ENCODE data around the gene KAZN.
"Not testable (repeated sequence)": the region's sequence is repeated elsewhere in the genome, so short reads cannot be mapped to it uniquely, and the experiment has no call there.

Gene KAZN

DNA sequence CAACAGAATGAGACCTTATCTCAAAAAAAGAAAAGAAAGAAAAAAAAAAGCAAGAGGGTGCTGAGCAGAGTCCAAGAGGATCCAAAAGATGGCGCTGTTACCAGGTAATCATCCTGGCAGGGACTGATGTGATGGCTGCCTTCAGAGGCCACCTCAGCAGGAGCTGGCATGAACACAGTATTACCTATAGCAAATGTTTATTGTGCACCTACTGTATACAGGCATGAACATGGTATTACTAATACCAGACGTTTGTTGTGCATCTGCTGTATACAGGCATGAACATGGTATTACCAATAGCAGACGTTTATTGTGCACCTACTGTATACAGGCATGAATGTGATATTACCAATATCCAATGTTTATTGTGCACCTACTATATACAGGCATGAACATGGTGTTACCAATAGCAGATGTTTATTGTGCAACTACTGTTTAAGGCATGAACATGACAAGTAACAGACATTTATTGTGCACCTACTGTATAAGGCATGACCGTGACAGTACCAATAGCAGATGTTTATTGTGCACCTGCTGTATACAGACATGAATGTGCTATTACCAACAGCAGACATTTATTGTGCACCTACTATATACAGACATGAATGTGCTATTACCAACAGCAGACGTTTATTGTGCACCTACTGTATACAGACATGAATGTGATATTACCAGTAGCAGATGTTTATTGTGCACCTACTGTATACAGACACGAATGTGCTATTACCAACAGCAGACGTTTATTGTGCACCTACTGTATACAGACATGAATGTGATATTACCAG lies 439.9 kb downstream of the KAZN start:
- DNase-seq (ENCODE audit: low read depth) = no peak

DNA sequence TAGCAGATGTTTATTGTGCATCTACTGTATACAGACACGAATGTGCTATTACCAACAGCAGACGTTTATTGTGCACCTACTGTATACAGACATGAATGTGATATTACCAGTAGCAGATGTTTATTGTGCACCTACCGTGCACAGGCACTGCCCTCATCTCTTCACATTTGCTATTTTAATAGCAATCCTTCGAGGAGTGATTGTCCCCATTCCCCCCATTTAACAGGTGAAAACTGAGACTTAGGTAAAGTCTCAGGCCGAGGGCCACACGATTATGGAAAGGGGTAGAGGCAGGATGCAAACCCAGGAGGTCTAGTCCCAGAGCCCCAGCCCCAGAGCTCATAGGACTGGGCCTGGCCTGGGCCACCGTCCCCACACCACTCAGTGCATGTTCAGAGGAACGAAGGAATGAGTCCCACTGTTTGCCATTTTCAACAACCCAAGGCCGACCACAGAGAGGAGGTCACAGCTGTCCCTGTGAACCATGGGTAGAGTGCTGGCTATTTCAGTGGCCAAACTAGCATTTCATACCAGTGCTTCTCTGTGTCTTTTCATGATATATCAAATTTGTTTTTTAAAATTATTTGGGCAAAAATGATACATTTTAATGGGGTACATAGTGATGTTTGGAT lies 440.6 kb downstream of the KAZN start:
- no peak for DNase-seq (ENCODE audit: low read depth)

DNA sequence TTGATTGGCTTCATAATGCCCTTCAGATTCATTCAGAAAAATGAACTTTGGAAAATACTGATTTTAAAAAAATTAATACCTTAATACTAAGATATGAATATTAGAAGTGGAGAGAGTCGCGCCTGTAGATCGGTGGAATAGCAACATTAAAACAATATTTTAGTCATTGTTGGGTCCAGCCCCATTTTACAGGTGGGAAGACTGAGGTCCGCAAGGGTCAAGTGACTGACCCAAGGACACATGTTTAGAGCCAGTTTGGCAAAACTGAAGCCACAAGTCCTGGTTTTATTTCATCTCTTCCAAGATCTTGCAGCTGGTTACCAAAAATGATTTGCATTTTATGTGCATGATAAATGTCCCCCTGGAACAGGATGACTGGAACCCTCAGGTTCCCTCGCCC lies 441.4 kb downstream of the KAZN start:
- DNase-seq (ENCODE audit: low read depth) = no peak

DNA sequence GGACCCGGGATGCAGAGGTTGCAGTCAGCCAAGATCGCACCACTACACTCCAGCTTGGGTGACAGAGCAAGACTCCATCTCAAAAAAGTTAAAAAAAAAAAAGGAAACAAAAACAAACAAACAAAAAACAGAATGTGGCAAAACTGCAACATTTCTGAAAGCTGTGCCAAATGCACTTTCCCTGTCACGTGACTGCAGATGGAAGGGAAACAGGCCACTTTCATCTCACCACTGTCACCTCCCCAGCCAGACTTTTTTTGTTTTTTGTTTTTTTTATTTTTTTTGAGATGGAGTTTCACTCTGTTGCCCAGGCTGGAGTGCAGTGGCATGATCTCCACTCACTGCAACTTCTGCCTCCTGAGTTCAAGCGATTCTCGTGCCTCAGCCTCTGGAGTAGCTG lies 442.2 kb downstream of the KAZN start:
- not testable (repeated sequence) for DNase-seq (ENCODE audit: low read depth)

DNA sequence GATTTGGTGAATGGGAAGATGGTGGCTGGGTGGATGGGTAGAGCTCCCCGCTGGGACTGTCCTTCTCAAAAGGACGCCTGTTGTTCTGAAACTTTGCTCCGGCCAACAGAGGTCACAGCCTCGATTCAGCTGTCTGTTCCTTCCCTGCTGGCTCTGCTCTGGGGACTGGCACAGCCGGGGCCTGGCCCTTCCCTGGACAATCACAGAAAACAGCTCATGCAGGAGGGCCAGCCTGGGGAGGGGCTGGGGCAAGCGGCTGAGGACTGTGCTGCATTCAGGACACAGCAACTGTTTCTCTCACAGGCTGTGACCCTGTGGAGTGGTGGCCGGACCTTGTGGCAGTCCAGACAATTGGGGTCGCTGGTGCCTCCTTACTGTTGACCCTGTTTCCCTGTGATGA lies 444.4 kb downstream of the KAZN start:
- no peak for DNase-seq (ENCODE audit: low read depth)

DNA sequence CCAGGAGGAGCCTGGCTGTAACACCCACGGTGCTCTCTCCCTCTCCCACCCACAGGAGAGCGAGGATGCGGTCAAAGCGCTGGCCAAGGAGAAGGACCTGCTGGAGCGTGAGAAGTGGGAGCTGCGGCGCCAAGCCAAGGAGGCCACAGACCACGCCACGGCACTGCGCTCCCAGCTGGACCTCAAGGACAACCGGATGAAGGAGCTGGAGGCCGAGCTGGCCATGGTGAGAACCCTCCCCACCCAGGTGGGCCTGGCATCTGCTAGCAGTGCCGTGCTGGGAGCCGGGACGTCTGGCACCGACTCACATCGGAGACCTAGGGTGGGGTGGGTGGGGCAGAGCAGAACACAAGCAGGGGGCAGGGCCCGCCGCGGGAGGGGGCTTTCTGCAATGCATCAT lies 445.4 kb downstream of the KAZN start:
- no peak for DNase-seq (ENCODE audit: low read depth)

DNA sequence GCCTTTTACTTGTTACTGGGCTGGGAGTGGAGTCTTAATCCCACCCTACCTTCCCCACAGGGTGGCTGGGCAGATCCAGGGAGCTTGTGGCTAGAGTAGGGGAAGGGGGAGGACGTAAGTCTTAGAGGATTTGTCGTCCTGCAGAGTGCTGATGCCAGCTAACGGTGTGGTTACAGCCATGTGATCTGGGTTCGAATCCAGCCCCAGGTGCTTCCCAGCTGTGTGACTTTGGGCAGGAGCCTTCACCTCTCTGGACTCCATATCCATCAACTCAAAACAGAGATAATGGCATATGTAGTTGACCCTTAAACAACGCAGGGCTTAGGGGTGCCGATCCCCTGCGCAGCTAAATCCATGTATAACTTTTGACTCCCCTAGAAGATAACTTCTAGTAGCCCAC lies 446.6 kb downstream of the KAZN start:
- DNase-seq (ENCODE audit: low read depth) = no peak

DNA sequence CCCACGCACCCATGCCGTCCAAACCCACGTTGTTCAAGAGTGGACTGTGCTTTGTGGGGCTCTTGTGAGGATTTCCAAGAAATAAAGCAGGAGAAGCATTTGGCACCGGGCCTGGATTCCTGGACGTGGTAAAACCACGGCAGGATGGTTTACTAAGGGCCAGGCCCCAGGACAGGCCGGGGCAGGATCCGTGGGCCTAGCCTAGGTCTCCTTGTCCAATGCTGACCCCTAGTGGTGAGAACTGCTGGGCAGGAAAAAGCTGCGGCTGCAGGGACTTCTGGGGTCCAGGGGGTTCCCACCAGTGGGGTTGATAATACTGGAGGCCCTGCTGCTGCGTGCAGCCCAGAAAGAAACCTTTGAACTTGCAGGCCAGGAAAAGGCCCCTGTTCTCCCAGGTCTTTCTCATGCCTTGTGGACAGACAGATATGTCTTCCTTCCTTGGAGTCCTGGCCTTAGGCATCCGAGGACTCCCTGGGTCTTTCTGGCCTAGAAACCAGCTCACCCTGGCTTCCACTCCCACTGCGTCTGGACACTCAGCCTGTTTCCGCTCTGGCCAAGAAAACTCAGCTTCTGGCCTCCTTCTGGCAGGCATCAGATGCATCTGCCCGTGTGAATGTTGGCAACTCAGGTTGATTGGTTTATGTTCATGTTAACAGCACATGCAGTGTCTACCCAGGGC lies 448.1 kb downstream of the KAZN start:
- DNase-seq (ENCODE audit: low read depth) = no peak

DNA sequence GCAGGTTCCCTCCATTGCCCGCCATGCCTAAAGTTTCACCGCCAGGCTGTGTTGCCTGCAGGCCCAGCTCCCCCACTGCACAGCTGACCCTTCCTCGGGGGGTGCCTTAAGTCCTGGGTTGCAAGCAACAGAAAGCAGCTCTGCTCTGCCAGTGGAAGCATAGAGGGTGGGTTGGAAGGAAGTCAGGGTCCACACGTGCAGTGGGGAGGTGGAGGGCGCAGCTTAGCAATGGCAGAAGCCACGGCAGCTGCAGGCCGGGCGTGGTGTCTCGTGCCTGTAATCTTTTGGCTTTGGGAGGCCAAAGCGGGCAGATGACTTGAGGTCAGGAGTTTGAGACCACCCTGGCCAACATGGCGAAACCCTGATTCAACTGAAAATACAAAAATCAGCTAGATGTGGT lies 448.8 kb downstream of the KAZN start:
- no peak for DNase-seq (ENCODE audit: low read depth)

DNA sequence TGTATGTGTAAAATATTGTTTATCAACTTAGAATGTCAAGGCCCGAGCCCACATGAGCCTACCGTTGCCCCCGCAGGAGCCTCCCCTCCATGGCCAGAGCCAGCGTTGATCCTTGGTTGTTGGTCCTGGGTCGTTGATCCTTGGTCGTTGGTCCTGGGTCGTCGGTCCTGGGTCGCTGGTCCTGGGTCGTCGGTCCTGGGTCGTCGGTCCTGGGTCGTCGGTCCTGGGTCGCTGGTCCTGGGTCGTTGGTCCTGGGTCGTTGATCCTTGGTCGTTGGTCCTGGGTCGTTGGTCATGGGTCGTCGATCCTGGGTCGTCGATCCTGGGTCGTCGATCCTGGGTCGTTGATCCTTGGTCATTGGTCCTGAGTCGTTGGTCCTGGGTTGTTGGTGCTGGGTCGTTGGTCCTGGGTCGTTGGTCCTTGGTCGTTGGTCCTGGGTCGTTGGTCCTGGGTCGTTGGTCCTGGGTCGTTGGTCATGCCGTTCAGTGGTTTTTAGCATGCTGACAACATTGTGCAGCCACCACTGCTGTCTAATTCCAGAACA lies 450.0 kb downstream of the KAZN start:
- DNase-seq (ENCODE audit: low read depth) = no peak

DNA sequence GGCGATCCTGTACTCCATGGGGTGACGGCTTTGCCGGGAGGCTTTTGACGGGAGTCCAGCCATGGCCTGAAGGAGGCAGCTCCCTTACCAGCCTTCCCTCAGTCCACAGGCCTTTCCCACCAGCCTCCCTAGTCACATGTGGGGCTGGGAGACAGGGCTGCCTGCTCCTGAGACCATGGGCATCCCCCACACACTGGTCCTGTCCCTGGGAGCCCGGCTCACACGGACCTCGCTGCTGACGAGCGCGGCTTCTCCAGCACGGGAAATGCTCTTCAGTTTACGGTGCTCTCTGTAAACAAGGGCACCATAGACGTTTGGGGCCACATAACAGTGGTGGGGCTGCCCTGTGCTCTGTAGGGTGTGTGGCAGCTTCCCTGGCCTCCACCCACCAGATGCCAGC lies 450.6 kb downstream of the KAZN start:
- no peak for DNase-seq (ENCODE audit: low read depth)

DNA sequence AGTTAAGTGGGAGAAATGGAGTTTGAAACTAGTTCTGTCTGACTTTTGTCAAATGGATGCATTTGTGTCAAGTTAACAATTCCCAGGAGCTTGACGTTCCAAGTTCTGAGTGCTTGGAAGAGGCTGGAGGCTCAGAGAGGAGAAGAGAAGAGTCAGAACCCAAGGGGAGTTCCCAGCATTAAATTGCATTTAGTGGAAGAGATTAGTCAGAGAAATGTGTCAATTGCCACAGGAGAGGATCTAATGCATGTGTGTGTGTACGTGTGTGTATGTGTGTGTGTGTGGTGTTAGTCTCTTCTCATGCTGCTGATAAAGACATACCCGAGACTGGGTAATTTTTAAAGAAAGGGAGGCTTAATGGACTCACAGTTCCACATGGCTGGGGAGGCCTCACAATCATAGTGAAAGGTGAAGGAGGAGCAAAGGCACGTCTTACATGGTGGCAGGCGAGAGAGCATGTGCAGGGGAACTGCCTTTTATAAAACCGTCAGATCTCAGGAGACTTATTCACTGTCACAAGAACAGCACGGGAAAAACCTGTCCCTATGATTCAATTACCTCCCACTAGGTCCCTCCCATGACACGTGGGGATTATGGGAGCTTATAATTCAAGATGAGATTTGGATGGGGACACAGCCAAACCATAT lies 453.5 kb downstream of the KAZN start:
- DNase-seq (ENCODE audit: low read depth) = no peak

DNA sequence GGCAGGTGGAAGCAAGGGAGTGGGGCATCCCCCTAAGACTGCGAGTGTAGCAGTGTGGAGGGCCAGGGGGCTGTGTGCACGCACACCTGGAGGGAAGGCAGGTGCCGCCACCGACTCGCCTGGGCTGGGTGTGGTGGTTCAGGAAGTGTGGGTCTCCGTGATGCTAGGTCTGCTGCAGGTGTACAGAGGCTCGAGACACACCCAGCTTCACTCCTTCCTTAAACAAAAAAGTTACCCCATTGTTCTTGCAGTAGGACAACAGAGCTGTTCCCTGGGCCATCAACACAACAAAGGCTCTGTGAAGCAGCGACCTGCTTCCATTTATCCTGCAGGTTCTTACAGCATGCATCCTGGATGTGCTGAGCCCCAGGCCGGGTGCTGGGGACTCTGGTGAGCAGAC lies 454.7 kb downstream of the KAZN start:
- no peak for DNase-seq (ENCODE audit: low read depth)

DNA sequence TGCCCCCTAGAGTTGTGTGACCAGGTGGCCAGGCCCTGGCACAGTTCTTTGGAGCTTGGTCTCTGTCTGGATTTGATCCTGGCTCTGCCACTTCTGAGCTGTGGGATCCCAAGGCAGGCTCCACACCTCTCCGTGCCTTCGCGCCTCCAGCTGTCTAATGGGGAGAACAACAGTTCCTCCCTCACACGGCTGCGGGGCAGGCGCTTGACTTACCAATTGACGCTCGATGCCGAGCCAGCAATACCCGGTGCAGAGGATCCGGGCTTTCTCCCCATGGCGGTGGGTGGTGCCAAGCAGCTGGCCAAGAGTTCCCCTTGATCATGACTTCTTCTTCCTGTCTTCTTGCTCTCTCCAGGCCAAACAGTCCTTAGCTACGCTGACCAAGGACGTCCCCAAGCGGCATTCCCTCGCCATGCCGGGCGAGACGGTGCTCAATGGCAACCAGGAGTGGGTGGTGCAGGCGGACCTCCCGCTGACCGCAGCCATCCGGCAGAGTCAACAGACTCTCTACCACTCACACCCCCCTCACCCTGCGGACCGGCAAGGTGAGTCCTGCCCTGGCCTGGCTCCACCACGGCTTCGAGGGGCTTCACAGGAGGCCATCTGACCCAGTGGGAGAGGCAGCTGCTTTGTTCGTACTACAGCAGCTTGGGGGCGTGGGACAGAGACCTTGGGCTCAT lies 457.4 kb downstream of the KAZN start:
- DNase-seq (ENCODE audit: low read depth) = no peak

DNA sequence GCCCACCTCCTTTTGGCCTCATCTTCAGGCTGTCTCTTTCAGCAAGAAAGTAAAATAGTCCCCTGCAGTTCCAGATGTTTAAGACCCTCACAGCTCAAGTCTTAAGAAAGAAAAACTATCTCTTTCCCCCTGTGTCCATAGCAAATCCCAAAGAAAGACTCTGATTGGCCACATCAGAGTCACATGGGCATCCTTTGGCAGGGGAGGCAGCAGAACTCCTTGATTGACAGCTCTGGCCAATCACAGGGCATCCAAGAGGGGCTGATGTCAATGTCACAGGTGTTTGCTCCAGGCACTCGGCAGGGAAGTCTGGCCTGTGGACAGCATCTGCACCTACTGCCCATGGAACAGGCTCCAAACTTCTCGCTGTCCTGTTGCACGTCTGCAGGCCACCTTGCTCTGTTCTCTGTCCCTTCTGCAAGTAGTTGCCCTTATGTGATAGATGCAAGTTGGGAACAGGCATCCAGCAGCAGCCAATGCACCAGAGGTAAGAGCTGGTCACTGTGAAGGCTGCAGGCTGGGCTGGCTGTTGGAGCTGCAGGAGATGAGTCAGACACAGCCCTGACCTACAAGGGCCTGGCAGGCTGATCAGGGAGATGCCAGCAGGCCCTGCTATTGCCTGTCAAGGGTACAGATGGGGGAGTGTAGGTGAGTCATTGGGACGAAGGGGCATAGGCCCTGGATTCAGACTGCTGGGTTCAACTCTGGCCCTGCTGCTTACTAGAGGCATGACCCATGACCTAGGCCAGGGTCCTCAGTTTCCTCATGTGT lies 458.2 kb downstream of the KAZN start:
- no peak for DNase-seq (ENCODE audit: low read depth)

DNA sequence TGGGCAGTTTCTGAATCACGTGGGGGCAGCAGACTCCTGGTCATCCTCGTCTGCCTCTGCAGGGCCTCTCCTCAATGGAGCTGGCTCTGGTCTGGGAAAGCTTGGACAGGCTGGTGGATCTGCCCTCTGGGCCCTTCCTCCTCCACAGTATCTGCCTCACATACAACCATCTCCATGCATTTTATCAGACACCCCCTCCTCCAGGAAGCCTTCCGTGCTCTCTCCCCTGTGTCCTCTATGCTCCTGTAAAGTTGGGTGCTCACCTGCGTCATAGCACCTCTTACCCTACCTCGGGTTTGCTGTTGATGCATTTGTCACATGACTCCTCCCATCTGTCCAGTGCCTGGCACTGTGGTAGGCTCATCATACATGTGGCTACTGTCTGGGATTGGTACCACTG lies 459.3 kb downstream of the KAZN start:
- no peak for DNase-seq (ENCODE audit: low read depth)

DNA sequence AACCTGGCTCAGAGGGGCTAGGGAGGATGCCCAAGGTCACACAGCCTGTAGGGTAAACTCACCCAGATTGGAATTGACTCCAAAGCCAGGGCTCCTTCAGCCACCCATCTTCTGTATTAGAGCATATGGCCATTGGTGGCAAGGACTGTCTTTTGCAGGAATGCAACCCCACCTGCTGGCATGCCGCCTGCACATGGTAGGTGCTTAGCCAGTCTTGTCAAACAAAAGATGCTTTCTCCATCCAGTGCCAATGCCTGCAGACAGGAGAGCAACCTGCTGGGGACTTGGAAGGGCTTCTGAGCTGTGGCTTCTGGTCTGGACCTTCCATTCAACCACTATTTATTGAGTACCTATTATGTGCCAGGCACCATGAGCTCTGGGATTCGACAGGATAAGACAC lies 459.8 kb downstream of the KAZN start:
- DNase-seq (ENCODE audit: low read depth) = no peak

DNA sequence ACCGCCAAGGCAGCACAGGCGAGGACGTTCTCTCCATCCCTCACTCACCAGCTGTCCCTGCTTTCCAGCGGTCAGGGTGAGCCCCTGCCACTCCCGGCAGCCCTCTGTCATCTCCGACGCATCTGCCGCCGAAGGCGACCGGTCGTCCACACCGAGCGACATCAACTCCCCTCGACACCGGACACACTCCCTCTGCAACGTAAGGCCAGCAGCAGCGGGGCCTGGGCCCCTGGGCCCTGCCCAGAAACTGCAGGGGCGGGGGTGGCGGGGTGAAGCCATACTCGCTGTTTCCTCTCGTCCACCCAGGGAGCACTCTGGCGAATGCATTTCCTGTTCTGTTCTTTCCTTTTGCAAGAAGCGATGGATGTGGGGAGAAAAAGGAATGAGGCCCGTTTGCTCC lies 461.6 kb downstream of the KAZN start:
- no peak for DNase-seq (ENCODE audit: low read depth)

DNA sequence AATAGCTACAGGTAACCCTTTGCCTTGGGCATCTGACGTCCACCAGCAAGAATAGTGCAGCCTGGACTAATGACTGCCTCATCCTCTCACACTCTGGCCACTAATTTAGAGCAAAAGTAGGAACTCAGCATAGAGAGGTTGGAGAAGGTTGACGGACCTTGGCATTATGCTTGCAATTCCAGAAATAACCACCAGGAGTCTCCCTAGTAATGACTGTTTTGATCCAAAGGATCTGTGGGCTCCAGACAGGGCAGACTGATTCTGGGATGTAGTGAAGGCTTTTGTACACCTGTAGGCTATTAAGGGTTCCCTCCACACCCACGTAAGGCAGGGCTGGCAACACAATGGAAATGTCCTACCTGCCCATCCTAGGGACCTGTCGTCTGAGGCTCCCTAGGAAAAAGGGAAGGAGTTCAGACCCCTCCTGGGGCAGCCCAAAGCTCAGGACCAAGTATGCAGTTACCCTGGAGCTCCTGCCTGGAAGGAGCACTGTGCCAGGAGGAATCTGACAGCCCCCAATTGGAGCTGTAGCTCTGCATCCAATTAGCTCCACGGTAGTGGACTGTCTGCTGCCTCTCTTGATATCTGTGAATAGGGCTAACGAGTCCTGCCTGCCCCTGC lies 464.1 kb downstream of the KAZN start:
- DNase-seq (ENCODE audit: low read depth) = no peak

DNA sequence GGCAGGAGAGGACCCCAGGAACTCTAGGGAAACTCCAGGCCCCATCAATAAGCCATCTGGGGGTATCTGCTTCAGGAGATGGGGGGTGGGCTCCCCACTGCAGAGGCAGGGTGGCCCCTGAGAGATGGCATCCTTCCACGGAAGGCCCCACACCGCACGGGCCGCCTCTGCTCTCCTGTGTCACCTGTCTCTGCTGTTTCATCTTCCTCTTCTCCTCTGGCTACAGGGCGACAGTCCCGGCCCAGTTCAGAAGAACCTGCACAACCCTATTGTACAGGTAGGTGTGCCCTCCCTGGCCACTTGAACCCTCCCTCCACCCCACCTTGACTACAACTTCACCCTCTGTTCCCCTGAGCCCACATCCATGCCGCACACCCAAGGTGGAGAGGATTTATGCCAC lies 464.9 kb downstream of the KAZN start:
- no peak for DNase-seq (ENCODE audit: low read depth)

DNA sequence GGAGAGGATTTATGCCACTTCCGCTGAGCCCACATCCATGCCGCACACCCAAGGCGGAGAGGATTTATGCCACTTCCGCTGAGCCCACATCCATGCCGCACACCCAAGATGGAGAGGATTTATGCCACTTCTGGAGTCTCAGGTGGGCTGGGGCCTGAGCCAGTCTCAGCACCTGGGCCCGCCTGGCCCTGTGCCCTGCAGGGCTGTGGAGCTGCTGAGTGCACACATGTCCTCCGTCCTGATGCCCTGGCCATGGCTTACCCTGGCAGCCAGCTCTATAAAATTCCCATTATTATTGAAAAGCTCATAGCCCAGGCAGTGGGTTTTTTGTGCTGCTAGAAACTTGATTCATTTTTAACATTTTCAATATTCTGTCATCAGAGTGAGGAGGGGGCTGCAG lies 465.3 kb downstream of the KAZN start:
- no peak for DNase-seq (ENCODE audit: low read depth)

Measured in activated T-helper 1 cell treated with Interleukin-2 at 50 U/mL for 16 hours (primary cell).